Activated T-cell treated with anti-CD3 and anti-CD28 coated beads, Interleukin-2, amount 50 U/mL, for 1 hour (primary cell): ENCODE data around the gene NADK.

Source experiments
- DNase-seq: peaks from one replicate; pipeline ENCODE4 v3.0.0-alpha.2; 2020

NADK gene

GRCh38 chr1:1785666-1786065, 7.4 kb upstream of the NADK start:
- no peak for DNase-seq

- DNase-seq = no peak
Observed at GRCh38 chr1:1784933-1785332, 6.7 kb upstream of the NADK start.

GRCh38 chr1:1783320-1783719, 5.0 kb upstream of the NADK start:
- DNase-seq = no peak

- peak; percentile 42 for DNase-seq
Observed at GRCh38 chr1:1782399-1783221, 4.3 kb upstream of the NADK start.

GRCh38 chr1:1781526-1781903, 3.2 kb upstream of the NADK start:
- DNase-seq = no peak

GRCh38 chr1:1780598-1781525, 2.6 kb upstream of the NADK start:
- no peak for DNase-seq

- DNase-seq = peak; percentile 57
Observed at GRCh38 chr1:1779691-1780597, 1.7 kb upstream of the NADK start.

GRCh38 chr1:1779320-1779675, 1.0 kb upstream of the NADK start:
- no peak for DNase-seq

- peak; percentile 76 for DNase-seq
Observed at GRCh38 chr1:1778663-1779319, 521 bp upstream of the NADK start.

- DNase-seq = no peak
Observed at GRCh38 chr1:1777583-1777899, 729 bp downstream of the NADK start.

- no peak for DNase-seq
Observed at GRCh38 chr1:1776672-1777582, 1.3 kb downstream of the NADK start.

GRCh38 chr1:1775327-1776226, 2.7 kb downstream of the NADK start:
- no peak for DNase-seq

GRCh38 chr1:1773874-1774273, 4.4 kb downstream of the NADK start:
- DNase-seq = no peak

GRCh38 chr1:1771096-1771495, 7.2 kb downstream of the NADK start:
- no peak for DNase-seq

- DNase-seq = no peak
Observed at GRCh38 chr1:1770102-1770501, 8.2 kb downstream of the NADK start.

GRCh38 chr1:1768249-1768992, 9.8 kb downstream of the NADK start:
- no peak for DNase-seq

- no peak for DNase-seq
Observed at GRCh38 chr1:1764876-1765470, 13.3 kb downstream of the NADK start.

GRCh38 chr1:1763657-1764621, 14.3 kb downstream of the NADK start:
- no peak for DNase-seq
